ENCODE results near the gene CCDC78. TPM values are rescaled to one million over a fixed set of nuclear protein-coding genes. Genes with fewer than 3 reads are reported as not detected.
"Not testable (repeated sequence)": the region's sequence is repeated elsewhere in the genome, so short reads cannot be mapped to it uniquely, and the experiment has no call there.

Gene CCDC78
- total RNA-seq, 2 experiments from 2014 or later: 4.6 to 5.7 TPM

DNA sequence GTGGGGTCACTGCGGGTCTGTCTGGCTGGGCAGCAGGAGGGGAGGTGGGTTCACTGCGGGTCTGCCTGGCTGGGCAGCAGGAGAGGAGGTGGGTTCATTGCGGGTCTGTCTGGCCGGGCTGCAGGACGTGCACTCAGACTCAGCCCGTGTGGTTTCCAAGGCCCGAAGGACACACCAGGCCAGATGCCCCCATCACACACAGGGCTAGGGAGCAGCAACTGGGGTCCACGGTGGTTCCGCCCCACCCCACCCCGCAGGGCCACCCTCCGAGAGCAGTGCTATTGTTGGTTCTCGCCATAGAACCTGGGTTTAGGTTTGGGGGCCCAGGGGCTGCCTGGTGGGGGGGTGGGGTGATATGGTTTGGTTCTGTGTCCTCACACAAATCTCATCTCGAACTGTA is 20.4 kb upstream of the CCDC78 start:
- H3K27me3 Mint-ChIP-seq: no peaks in the 10 kb centered on the region
- intact Hi-C loops (cut with micrococcal nuclease): no loop called here
- no peaks in the 10 kb centered on the region for H3K4me1 Mint-ChIP-seq (ENCODE audit: low read depth)
- no peak overlapping the region for H3K4me3 Mint-ChIP-seq
- no peak overlapping the region for H3K27ac Mint-ChIP-seq
- DNase-seq (no peak), ATAC-seq (no peak)
- CTCF ChIA-PET: interaction anchor here (1.3 kb wide), 1 partner anchor 31 kb away, joined by 3 read pairs; no protein-coding TSS in a partner anchor
- H3K9me3 Mint-ChIP-seq: no peaks in the 10 kb centered on the region
- POLR2A ChIA-PET: no interaction called here
- H3K36me3 Mint-ChIP-seq (ENCODE audit: low read depth): no peaks in the 10 kb centered on the region
- TF ChIP-seq, protein P1, sequence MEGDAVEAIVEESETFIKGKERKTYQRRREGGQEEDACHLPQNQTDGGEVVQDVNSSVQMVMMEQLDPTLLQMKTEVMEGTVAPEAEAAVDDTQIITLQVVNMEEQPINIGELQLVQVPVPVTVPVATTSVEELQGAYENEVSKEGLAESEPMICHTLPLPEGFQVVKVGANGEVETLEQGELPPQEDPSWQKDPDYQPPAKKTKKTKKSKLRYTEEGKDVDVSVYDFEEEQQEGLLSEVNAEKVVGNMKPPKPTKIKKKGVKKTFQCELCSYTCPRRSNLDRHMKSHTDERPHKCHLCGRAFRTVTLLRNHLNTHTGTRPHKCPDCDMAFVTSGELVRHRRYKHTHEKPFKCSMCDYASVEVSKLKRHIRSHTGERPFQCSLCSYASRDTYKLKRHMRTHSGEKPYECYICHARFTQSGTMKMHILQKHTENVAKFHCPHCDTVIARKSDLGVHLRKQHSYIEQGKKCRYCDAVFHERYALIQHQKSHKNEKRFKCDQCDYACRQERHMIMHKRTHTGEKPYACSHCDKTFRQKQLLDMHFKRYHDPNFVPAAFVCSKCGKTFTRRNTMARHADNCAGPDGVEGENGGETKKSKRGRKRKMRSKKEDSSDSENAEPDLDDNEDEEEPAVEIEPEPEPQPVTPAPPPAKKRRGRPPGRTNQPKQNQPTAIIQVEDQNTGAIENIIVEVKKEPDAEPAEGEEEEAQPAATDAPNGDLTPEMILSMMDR (IDR thresholded peaks at IDR 0.05): no peak

DNA sequence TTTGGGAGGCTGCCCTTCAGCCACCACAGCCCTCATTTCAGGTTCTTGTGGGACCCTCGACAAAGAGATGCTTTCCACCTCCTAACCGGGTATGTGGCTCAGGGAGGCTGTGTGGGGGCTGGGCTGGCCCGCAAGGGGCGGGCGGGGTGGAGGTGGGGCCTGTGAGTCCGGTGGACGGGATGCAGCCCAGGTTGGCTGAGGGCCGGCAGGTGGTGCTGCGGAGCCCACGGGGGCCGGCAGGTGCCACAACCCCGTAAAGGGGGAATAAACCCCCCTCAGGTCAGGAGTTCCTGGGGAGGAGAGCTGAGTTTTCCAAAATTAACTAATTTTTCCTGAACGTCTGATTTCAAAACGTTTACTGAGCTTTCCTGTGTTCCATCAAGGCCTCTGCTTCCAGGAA is 19.5 kb upstream of the CCDC78 start:
- no peaks in the 10 kb centered on the region for H3K27me3 Mint-ChIP-seq
- intact Hi-C loops (cut with micrococcal nuclease): no loop called here
- TF ChIP-seq, protein P1 (IDR thresholded peaks at IDR 0.05): no peak
- no peaks in the 10 kb centered on the region for H3K9me3 Mint-ChIP-seq
- DNase-seq: peak; percentile 49
- ChIA-PET POLR2A (no interaction called here), CTCF (interaction anchor here (0.6 to 3.0 kb wide), 5 partner anchors 9 to 42 kb away, joined by 3 to 20 read pairs (median 3); no protein-coding TSS in a partner anchor)
- peak; percentile 29 for ATAC-seq
- no peaks in the 10 kb centered on the region for H3K36me3 Mint-ChIP-seq (ENCODE audit: low read depth)
- no peak overlapping the region for H3K27ac Mint-ChIP-seq
- H3K4me3 Mint-ChIP-seq: no peak overlapping the region
- no peaks in the 10 kb centered on the region for H3K4me1 Mint-ChIP-seq (ENCODE audit: low read depth)

GRCh38 chr16:743794-744500 is 17.7 kb upstream of the CCDC78 start:
- TF ChIP-seq, protein P1 (IDR thresholded peaks at IDR 0.05): no peak

DNA sequence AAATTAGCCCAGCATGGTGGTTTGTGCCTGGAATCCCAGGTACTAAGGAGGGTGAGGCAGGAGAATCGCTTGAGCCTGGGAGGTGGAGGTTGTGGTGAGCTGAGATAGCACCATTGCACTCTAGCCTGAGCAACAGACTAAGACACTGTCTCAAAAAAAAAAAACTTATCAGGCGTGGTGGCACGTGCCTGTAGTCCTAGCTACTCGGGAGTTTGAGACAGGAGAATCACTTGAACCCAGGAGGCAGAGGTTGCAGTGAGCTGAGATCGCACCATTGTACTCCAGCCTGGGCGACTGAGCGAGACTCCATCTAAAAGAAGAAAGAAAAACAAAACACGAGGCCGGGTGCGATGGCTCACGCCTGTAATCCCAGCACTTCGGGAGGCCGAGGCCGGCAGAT is 16.7 kb upstream of the CCDC78 start:
- ATAC-seq; H3K9me3 Mint-ChIP-seq; H3K27me3 Mint-ChIP-seq; H3K27ac Mint-ChIP-seq; H3K36me3 Mint-ChIP-seq (ENCODE audit: low read depth); intact Hi-C loops (cut with micrococcal nuclease); H3K4me3 Mint-ChIP-seq; DNase-seq: not testable (repeated sequence)
- ChIA-PET CTCF (interaction anchor here (0.5 to 6.4 kb wide), 3 partner anchors 22 to 215 kb away, joined by 3 to 37 read pairs (median 30); partner anchors contain the start of genes ANTKMT and CAPN15), POLR2A (interaction anchor here (0.6 to 9.3 kb wide), 3 partner anchors 15 to 73 kb away, joined by 4 to 84 read pairs (median 4); partner anchors contain the start of genes ANTKMT and CCDC78)
- H3K4me1 Mint-ChIP-seq (ENCODE audit: low read depth): peaks cover 12% of the 10 kb centered on the region

More at GRCh38 chr16:743794-744500, 17.7 kb upstream of the CCDC78 start:
- Mint-ChIP-seq H3K27me3 (no peaks in the 10 kb centered on the region), H3K4me3 (no peak overlapping the region), H3K4me1 (ENCODE audit: low read depth) (peaks cover 12% of the 10 kb centered on the region), H3K9me3 (no peaks in the 10 kb centered on the region), H3K36me3 (ENCODE audit: low read depth) (peaks cover 2% of the 10 kb centered on the region), H3K27ac (no peak overlapping the region)
- CTCF ChIA-PET: interaction anchor here (3.0 to 6.4 kb wide), 3 partner anchors 23 to 41 kb away, joined by 20 to 37 read pairs (median 30); partner anchors contain the start of gene ANTKMT
- ATAC-seq: no peak
- POLR2A ChIA-PET: interaction anchor here (0.6 kb wide), 1 partner anchor 74 kb away, joined by 4 read pairs; no protein-coding TSS in a partner anchor
- peak; percentile 40 for DNase-seq
- intact Hi-C loops (cut with micrococcal nuclease): no loop called here

- POLR2A ChIA-PET: interaction anchor here (0.6 to 9.3 kb wide), 4 partner anchors 11 to 612 kb away, joined by 3 to 84 read pairs (median 8); partner anchors contain the start of genes ANTKMT and CCDC78
- H3K36me3 Mint-ChIP-seq (ENCODE audit: low read depth): peaks cover 4% of the 10 kb centered on the region
- intact Hi-C loops (cut with micrococcal nuclease): no loop called here
Measured at GRCh38 chr16:741986-742629, 15.9 kb upstream of the CCDC78 start.

More at GRCh38 chr16:741986-742629, 15.9 kb upstream of the CCDC78 start:
- CTCF ChIA-PET: interaction anchor here (0.5 to 6.4 kb wide), 5 partner anchors 8 to 215 kb away, joined by 3 to 37 read pairs (median 3); partner anchors contain the start of genes ANTKMT, CAPN15 and WDR24
- Mint-ChIP-seq H3K27ac (no peak overlapping the region), H3K4me1 (ENCODE audit: low read depth) (peaks cover 14% of the 10 kb centered on the region), H3K27me3 (no peaks in the 10 kb centered on the region), H3K9me3 (no peaks in the 10 kb centered on the region), H3K4me3 (peak overlapping the region; percentile 73)
- DNase-seq (no peak), ATAC-seq (no peak)
- TF ChIP-seq, protein P1 (IDR thresholded peaks at IDR 0.05): no peak

Data from activated CD8-positive, alpha-beta T cell treated with anti-CD3 and anti-CD28 coated beads for 36 hours (primary cell).